Liver (tissue), 9 donors: ENCODE results near the gene NIBAN1. TPM values are rescaled to one million over a fixed set of nuclear protein-coding genes. Genes with fewer than 3 reads are reported as not detected.

Experiments
- DNase-seq: peaks from one replicate; pipeline ENCODE4 v3.0.0-alpha.2; 2017; ENCODE audit warnings: low spot score
- H3K27ac ChIP-seq, 2 donors: one replicate each; pipeline ENCODE4 v1.7.0; 2013; ENCODE audit warnings: inconsistent platforms in 2 of 2, low read length in 2 of 2, control low read depth in 1 of 2, low read depth in 1 of 2, mild to moderate bottlenecking in 1 of 2
- H3K27me3 ChIP-seq, 4 donors: one replicate each; pipeline versions ENCODE4 v1.6.1 to v1.7.0; 2013; ENCODE audit warnings: low read length in 3 of 4, inconsistent platforms in 1 of 4, mild to moderate bottlenecking in 1 of 4, moderate library complexity in 1 of 4; ENCODE audit not compliant: control insufficient read depth in 4 of 4, insufficient read depth in 4 of 4
- H3K36me3 ChIP-seq, 4 donors: one replicate each; pipeline versions ENCODE4 v1.6.1 to v1.7.0; 2013; ENCODE audit warnings: low read length in 3 of 4, mild to moderate bottlenecking in 3 of 4, low read depth in 1 of 4, moderate library complexity in 1 of 4; ENCODE audit not compliant: control insufficient read depth in 4 of 4, insufficient read depth in 3 of 4
- H3K4me1 ChIP-seq, 4 donors: one replicate each; pipeline versions ENCODE4 v1.6.1 to v1.7.0; 2013; ENCODE audit warnings: low read length in 3 of 4, mild to moderate bottlenecking in 3 of 4, moderate library complexity in 1 of 4; ENCODE audit not compliant: control insufficient read depth in 4 of 4, insufficient read depth in 4 of 4
- H3K4me3 ChIP-seq, 3 donors: one replicate each; pipeline versions ENCODE4 v1.6.1 to v1.7.0; 2013; ENCODE audit warnings: low read length in 3 of 3, control low read depth in 1 of 3, low read depth in 1 of 3, mild to moderate bottlenecking in 1 of 3
- H3K9ac ChIP-seq, 2 donors: one replicate each; pipeline ENCODE4 v1.7.0; 2013; ENCODE audit warnings: low read length in 2 of 2, mild to moderate bottlenecking in 2 of 2, moderate library complexity in 2 of 2, control low read depth in 1 of 2, low read depth in 1 of 2
- H3K9me3 ChIP-seq, 4 donors: one replicate each; pipeline versions ENCODE4 v1.6.1 to v1.7.0; 2013; ENCODE audit warnings: low read length in 3 of 4; ENCODE audit not compliant: control insufficient read depth in 4 of 4
- CTCF ChIP-seq: fragments of 150-350 bp; IDR thresholded peaks from 2 replicates; pipeline ENCODE4 v1.5.1; 2017; ENCODE audit warnings: improper control_type of control experiment, low read depth, low read length; ENCODE audit not compliant: missing input control
- EGR1 ChIP-seq, 2 donors: IDR thresholded peaks; 2 replicates each; pipeline ENCODE4 v1.6.1; 2016 to 2018; ENCODE audit warnings: antibody characterized with exemption in 2 of 2, low read depth in 2 of 2
- FOXA1 ChIP-seq: IDR thresholded peaks from 2 replicates; pipeline ENCODE4 v1.6.1; 2016; ENCODE audit warnings: antibody characterized with exemption
- FOXA2 ChIP-seq: IDR thresholded peaks from 2 replicates; pipeline ENCODE4 v1.6.1; 2016; ENCODE audit warnings: antibody characterized with exemption
- GABPA ChIP-seq, 2 donors: IDR thresholded peaks in 1 of 2; conservative IDR thresholded peaks in 1 of 2; 2 replicates each; pipeline ENCODE4 v1.6.1; 2016; ENCODE audit warnings: antibody characterized with exemption in 2 of 2, mild to moderate bottlenecking in 1 of 2, moderate library complexity in 1 of 2
- HNF4A ChIP-seq, 2 donors: conservative IDR thresholded peaks; 2 replicates each; pipeline ENCODE4 v1.6.1; 2016; ENCODE audit warnings: antibody characterized with exemption in 2 of 2, mild to moderate bottlenecking in 2 of 2
- HNF4G ChIP-seq: IDR thresholded peaks from 2 replicates; pipeline ENCODE4 v1.6.1; 2016; ENCODE audit warnings: antibody characterized with exemption
- JUND ChIP-seq, 2 donors: IDR thresholded peaks; 2 replicates each; pipeline ENCODE4 v1.6.1; 2016; ENCODE audit warnings: antibody characterized with exemption in 2 of 2
- MAX ChIP-seq: IDR thresholded peaks from 2 replicates; pipeline ENCODE4 v1.6.1; 2016; ENCODE audit warnings: antibody characterized with exemption
- NR2F2 ChIP-seq: IDR thresholded peaks from 2 replicates; pipeline ENCODE4 v1.6.1; 2016; ENCODE audit warnings: antibody characterized with exemption
- RAD21 ChIP-seq, 2 donors: IDR thresholded peaks; 2 replicates each; pipeline ENCODE4 v1.6.1; 2016; ENCODE audit warnings: antibody characterized with exemption in 2 of 2, mild to moderate bottlenecking in 2 of 2
- RXRA ChIP-seq, 2 donors: IDR thresholded peaks; 2 replicates each; pipeline ENCODE4 v1.6.1; 2017 to 2018; ENCODE audit warnings: antibody characterized with exemption in 2 of 2, mild to moderate bottlenecking in 1 of 2
- SP1 ChIP-seq: IDR thresholded peaks from 2 replicates; pipeline ENCODE4 v1.6.1; 2018; ENCODE audit warnings: antibody characterized with exemption, mild to moderate bottlenecking
- TAF1 ChIP-seq: conservative IDR thresholded peaks from 2 replicates; pipeline ENCODE4 v1.6.1; 2016; ENCODE audit warnings: antibody characterized with exemption, mild to moderate bottlenecking
- YY1 ChIP-seq: IDR thresholded peaks from 2 replicates; pipeline ENCODE4 v1.6.1; 2016; ENCODE audit warnings: antibody characterized with exemption, mild to moderate bottlenecking
- ZBTB33 ChIP-seq: IDR thresholded peaks from 2 replicates; pipeline ENCODE4 v1.6.1; 2016; ENCODE audit warnings: antibody characterized with exemption
- WGBS: extraction: QIAGEN DNeasy Blood & Tissue Kit; methylation state at CpG from one replicate; pipeline ENCODE4 v1.1.7; 2013; 5-methylcytosine and 5-hydroxymethylcytosine counted together
- polyA plus RNA-seq, 2 donors: library from polyadenylated mRNA; stranded (reverse) in 1 of 2; unstranded in 1 of 2; fragments of 200-250 nt in 1 of 2; fragments of >200 nt in 1 of 2; fragmentation: Nextera tagmentation in 1 of 2; extraction: Ambion mirVana in 1 of 2; gene quantifications; one replicate each; pipeline versions ENCODE4 v1.2.1 to v1.2.3, GENCODE V29; 2013 to 2015
- total RNA-seq, 2 donors: library from RNA; depleted of rRNA; stranded (reverse); fragments of >200 nt; gene quantifications; one replicate each; pipeline ENCODE4 v1.2.3, GENCODE V29; 2014
- TF ChIP-seq, protein P1 (sequence below): IDR thresholded peaks from 2 replicates; pipeline ENCODE4 v1.6.1; 2016; ENCODE audit warnings: antibody characterized with exemption
- TF ChIP-seq, protein P2 (sequence below): IDR thresholded peaks from 2 replicates; pipeline ENCODE4 v1.6.1; 2016; ENCODE audit warnings: antibody characterized with exemption, mild to moderate bottlenecking
- donor health status: healthy.
- donor health status: healthy.
- donor health status: healthy.
- donor health status: healthy.
- donor health status: healthy.

NIBAN1 gene
- total and polyA plus RNA-seq, 4 donors, result 0.50 to 5.5 (median 2.8) TPM

GRCh38 chr1:184933944-184934343 is 40.4 kb downstream of the NIBAN1 start:
- H3K4me3 ChIP-seq, result no peak overlapping the region
- H3K9ac ChIP-seq, result no peak overlapping the region
- H3K36me3 ChIP-seq, result no peaks in the 10 kb centered on the region
- no peaks in the 10 kb centered on the region for H3K27me3 ChIP-seq
- no peaks in the 10 kb centered on the region for H3K4me1 ChIP-seq
- WGBS, result 93% methylated on average over 2 of the region's 2 CpGs
- DNase-seq, result no peak
- TF ChIP-seq RXRA (IDR thresholded peaks at IDR 0.05) (no peak), EGR1 (IDR thresholded peaks at IDR 0.05; ENCODE audit: low read depth in 2 of 2) (no peak), SP1 (no peak), NR2F2 (no peak), CTCF (no peak), TAF1 (no peak), HNF4A (conservative IDR thresholded peaks at IDR 0.05) (no peak), HNF4G (no peak), MAX (no peak), ZBTB33 (no peak), YY1 (no peak), GABPA (IDR thresholded peaks at IDR 0.05 in 1 of 2, conservative IDR thresholded peaks at IDR 0.05 in 1 of 2) (no peak), FOXA2 (no peak), JUND (IDR thresholded peaks at IDR 0.05) (no peak), FOXA1 (no peak), RAD21 (IDR thresholded peaks at IDR 0.05) (no peak)
- TF ChIP-seq, protein P1, sequence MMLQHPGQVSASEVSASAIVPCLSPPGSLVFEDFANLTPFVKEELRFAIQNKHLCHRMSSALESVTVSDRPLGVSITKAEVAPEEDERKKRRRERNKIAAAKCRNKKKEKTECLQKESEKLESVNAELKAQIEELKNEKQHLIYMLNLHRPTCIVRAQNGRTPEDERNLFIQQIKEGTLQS, result no peak
- TF ChIP-seq, protein P2, sequence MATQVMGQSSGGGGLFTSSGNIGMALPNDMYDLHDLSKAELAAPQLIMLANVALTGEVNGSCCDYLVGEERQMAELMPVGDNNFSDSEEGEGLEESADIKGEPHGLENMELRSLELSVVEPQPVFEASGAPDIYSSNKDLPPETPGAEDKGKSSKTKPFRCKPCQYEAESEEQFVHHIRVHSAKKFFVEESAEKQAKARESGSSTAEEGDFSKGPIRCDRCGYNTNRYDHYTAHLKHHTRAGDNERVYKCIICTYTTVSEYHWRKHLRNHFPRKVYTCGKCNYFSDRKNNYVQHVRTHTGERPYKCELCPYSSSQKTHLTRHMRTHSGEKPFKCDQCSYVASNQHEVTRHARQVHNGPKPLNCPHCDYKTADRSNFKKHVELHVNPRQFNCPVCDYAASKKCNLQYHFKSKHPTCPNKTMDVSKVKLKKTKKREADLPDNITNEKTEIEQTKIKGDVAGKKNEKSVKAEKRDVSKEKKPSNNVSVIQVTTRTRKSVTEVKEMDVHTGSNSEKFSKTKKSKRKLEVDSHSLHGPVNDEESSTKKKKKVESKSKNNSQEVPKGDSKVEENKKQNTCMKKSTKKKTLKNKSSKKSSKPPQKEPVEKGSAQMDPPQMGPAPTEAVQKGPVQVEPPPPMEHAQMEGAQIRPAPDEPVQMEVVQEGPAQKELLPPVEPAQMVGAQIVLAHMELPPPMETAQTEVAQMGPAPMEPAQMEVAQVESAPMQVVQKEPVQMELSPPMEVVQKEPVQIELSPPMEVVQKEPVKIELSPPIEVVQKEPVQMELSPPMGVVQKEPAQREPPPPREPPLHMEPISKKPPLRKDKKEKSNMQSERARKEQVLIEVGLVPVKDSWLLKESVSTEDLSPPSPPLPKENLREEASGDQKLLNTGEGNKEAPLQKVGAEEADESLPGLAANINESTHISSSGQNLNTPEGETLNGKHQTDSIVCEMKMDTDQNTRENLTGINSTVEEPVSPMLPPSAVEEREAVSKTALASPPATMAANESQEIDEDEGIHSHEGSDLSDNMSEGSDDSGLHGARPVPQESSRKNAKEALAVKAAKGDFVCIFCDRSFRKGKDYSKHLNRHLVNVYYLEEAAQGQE, result no peak
- H3K9me3 ChIP-seq, result no peaks in the 10 kb centered on the region
- H3K27ac ChIP-seq, result no peak overlapping the region
